AG04449 (cell line): ENCODE results near the gene CCDC197.

Source experiments
- CTCF ChIA-PET: fragments of 350-600 bp; formaldehyde crosslinking; extraction: SDS; loops from one replicate; lab custom pipeline; 2021; ENCODE audit warnings: antibody characterized with exemption; lab: Yijun Ruan, JAX
- POLR2A ChIA-PET: fragments of 400-600, 350-600 bp; formaldehyde crosslinking; extraction: SDS; loops from one replicate; lab custom pipeline; 2020; ENCODE audit warnings: antibody characterized with exemption, inconsistent platforms; lab: Yijun Ruan, JAX
- DNase-seq: peaks from one replicate; pipeline ENCODE4 v3.0.0-alpha.2; 2010; ENCODE audit warnings: low read depth, low spot score
- H3K4me3 ChIP-seq: 2 replicates; pipeline ENCODE4 v1.5.1; 2011; ENCODE audit warnings: low read depth, mild to moderate bottlenecking, control low read depth, low read length
- CTCF ChIP-seq: IDR thresholded peaks from one replicate; pipeline ENCODE4 v1.5.1; 2011; ENCODE audit warnings: mild to moderate bottlenecking, moderate library complexity, low read length, control low read depth, inconsistent platforms; ENCODE audit not compliant: insufficient read depth; ENCODE audit errors: missing control alignments

The CCDC197 gene

GRCh38 chr14:93953263-93953662, 43.8 kb upstream of the CCDC197 start:
- DNase-seq = no peak
- CTCF ChIA-PET = interaction anchor here (1.0 to 8.8 kb wide), 4 partner anchors 10 to 83 kb away, joined by 3 to 122 read pairs (median 4); no protein-coding TSS in a partner anchor

GRCh38 chr14:93953739-93954515, 43.2 kb upstream of the CCDC197 start:
- ChIA-PET CTCF (interaction anchor here (1.0 to 8.8 kb wide), 2 partner anchors 9 to 14 kb away, joined by 3 to 122 read pairs; no protein-coding TSS in a partner anchor), POLR2A (no interaction called here)
- no peak for TF ChIP-seq CTCF
- DNase-seq = no peak
- H3K4me3 ChIP-seq = no peak overlapping the region

More at GRCh38 chr14:93953263-93953662, 43.8 kb upstream of the CCDC197 start:
- TF ChIP-seq CTCF = no peak
- H3K4me3 ChIP-seq = no peak overlapping the region
- POLR2A ChIA-PET = no interaction called here

- TF ChIP-seq CTCF = no peak
- ChIA-PET POLR2A (no interaction called here), CTCF (interaction anchor here (8.8 kb wide), 1 partner anchor 15 kb away, joined by 122 read pairs; no protein-coding TSS in a partner anchor)
- DNase-seq = no peak
- no peak overlapping the region for H3K4me3 ChIP-seq
Observed at GRCh38 chr14:93954516-93954830, 42.6 kb upstream of the CCDC197 start.

GRCh38 chr14:93954900-93955849, 41.9 kb upstream of the CCDC197 start:
- ChIA-PET POLR2A (no interaction called here), CTCF (interaction anchor here (1.0 to 8.8 kb wide), 2 partner anchors 15 to 46 kb away, joined by 3 to 122 read pairs; no protein-coding TSS in a partner anchor)
- H3K4me3 ChIP-seq = no peak overlapping the region
- no peak for DNase-seq
- TF ChIP-seq CTCF = no peak

GRCh38 chr14:93955850-93956481, 41.1 kb upstream of the CCDC197 start:
- no peak for DNase-seq
- ChIA-PET POLR2A (no interaction called here), CTCF (interaction anchor here (1.0 to 8.8 kb wide), 2 partner anchors 16 to 45 kb away, joined by 3 to 122 read pairs; no protein-coding TSS in a partner anchor)
- TF ChIP-seq CTCF = no peak
- no peak overlapping the region for H3K4me3 ChIP-seq
